AG09319 (cell line): ENCODE data around the gene TMEM121B.

Experiments
- DNase-seq: peaks from one replicate; pipeline ENCODE4 v3.0.0-alpha.2; 2010; ENCODE audit warnings: low read depth; ENCODE audit errors: extremely low read depth
- CTCF ChIP-seq: IDR thresholded peaks from 2 replicates; pipeline ENCODE4 v1.5.1; 2011; ENCODE audit warnings: low read depth, mild to moderate bottlenecking, inconsistent platforms, low read length, moderate library complexity

TMEM121B gene

GRCh38 chr22:17104336-17104935 is 16.7 kb downstream of the TMEM121B start:
- DNase-seq, result no peak
- no peak for TF ChIP-seq CTCF

GRCh38 chr22:17103351-17103750 is 17.8 kb downstream of the TMEM121B start:
- no peak for DNase-seq

GRCh38 chr22:17102297-17102667 is 18.9 kb downstream of the TMEM121B start:
- TF ChIP-seq CTCF, result no peak
- DNase-seq, result no peak

More at GRCh38 chr22:17103351-17103750, 17.8 kb downstream of the TMEM121B start:
- TF ChIP-seq CTCF, result no peak

- no peak for TF ChIP-seq CTCF
- DNase-seq, result no peak
These were observed 19.5 kb downstream of the TMEM121B start for GRCh38 chr22:17101475-17102296.

GRCh38 chr22:17100621-17101020 is 20.5 kb downstream of the TMEM121B start:
- DNase-seq, result no peak
- no peak for TF ChIP-seq CTCF

- no peak for DNase-seq
- no peak for TF ChIP-seq CTCF
These were observed 22.8 kb downstream of the TMEM121B start for GRCh38 chr22:17098379-17098819.

GRCh38 chr22:17097701-17098100 is 23.5 kb downstream of the TMEM121B start:
- DNase-seq, result no peak
- no peak for TF ChIP-seq CTCF
